ENCODE data around the gene PRR5.
A peak's percentile ranks its signal among the peaks of the same experiment; 100 is the strongest.
"Not testable (repeated sequence)": the region's sequence is repeated elsewhere in the genome, so short reads cannot be mapped to it uniquely, and the experiment has no call there.

Gene PRR5

DNA sequence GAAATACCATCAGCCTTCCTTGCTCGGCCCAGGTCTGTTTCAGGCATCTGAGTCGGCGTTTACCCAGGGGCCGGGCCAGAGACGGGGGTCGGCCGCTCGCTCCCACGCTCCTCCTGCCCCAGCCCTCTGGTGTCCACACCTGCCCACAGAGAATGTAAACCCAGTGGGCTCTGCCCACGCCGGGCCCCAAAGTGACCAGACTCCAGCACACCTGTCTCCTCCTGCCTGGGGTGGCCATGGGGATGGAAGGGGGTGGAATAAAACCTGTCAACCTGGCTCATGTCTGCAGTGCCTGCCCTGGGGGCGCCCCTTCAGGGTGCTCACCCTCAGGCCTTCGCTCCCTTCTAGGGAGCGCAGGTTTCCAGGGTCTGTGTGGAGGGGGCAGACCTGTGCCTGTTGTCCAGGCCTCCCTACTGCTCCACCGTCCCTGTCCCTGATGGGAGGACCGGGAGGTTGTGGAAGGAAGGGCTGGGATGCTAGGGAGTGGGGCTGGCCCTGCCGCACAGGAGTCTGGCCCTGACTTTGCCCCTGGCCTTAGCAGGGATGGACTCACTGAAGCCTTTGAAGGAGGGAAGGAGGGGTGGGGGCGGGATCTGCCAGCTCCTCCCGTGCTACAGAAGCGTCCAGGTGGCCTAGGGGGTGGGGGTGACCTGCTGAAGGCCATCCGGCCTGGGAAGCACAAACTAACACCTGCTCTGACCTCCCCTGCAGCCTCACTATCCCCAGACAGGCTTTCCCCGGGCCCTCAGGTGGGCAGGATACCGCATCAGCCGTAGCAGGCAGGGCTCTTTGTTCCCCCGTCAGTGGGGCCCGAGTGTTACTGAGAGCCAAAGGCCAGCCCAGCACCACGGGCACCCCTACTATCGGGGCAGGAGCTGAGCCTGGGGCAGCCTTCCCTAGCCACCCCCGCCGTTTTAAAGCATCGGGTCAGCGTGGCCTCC, 35.7 kb downstream of the PRR5 start:
- no CpG with 5 or more reads among the region's 32 CpGs for WGBS (ENCODE audit: extremely low coverage, insufficient coverage, low lambda C conversion rate)
- H2AK5ac ChIP-seq (ENCODE audit: low read length): no peak overlapping the region
- H3K27me3 ChIP-seq (ENCODE audit: insufficient read depth, low read length, poor library complexity): no peaks in the 10 kb centered on the region
- no peak overlapping the region for H2BK5ac ChIP-seq (ENCODE audit: low read length)
- H2BK120ac ChIP-seq (ENCODE audit: low read depth, low read length): no peak overlapping the region
- no peak overlapping the region for H3K27ac ChIP-seq (ENCODE audit: low read depth, low read length)
- H3K36me3 ChIP-seq (ENCODE audit: control insufficient read depth, insufficient read depth, low read length): no peaks in the 10 kb centered on the region
- no peak overlapping the region for H3K23ac ChIP-seq (ENCODE audit: low read length)
- H3K18ac ChIP-seq (ENCODE audit: low read length): no peak overlapping the region
- DNase-seq: no peak
- no peaks in the 10 kb centered on the region for H3K79me1 ChIP-seq (ENCODE audit: low read length)
- H3K4ac ChIP-seq (ENCODE audit: low read depth, low read length): no peak overlapping the region
- no peak overlapping the region for H2BK15ac ChIP-seq (replicated peaks; ENCODE audit: low read depth)
- H4K5ac ChIP-seq (ENCODE audit: low read length): no peak overlapping the region
- no peak overlapping the region for H3K4me2 ChIP-seq (ENCODE audit: low read length)
- no peak overlapping the region for H3K9ac ChIP-seq (ENCODE audit: low read length)
- no peak overlapping the region for H3K4me3 ChIP-seq (ENCODE audit: low read length)
- no peaks in the 10 kb centered on the region for H3K4me1 ChIP-seq (ENCODE audit: control insufficient read depth, low read depth, low read length)
- H3K56ac ChIP-seq (ENCODE audit: low read length): peak overlapping the region; percentile 15
- H4K8ac ChIP-seq (ENCODE audit: low read depth, low read length): no peak overlapping the region
- no peaks in the 10 kb centered on the region for H3K79me2 ChIP-seq (ENCODE audit: control insufficient read depth, insufficient read depth, low read length)

DNA sequence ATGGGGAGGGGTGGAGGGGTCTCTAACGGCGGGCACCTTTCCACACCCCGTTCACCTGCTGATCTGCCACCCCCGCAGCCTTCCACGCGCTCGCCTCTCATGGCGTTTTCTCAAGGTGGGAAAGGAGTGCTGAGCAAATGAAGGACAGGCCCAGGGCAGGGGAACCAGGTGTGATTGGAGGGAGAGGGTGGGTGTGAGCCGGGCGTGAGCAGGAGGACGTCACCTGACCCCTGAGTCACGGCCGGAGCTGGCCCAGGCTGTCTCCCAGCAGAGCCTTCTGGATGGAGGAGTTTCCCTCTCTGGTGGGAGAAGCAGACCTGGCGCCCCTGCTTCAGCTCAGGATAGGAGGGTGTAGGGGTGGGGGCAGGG, 36.3 kb downstream of the PRR5 start:
- no peak overlapping the region for H3K9ac ChIP-seq (ENCODE audit: low read length)
- no peak overlapping the region for H3K23ac ChIP-seq (ENCODE audit: low read length)
- H4K5ac ChIP-seq (ENCODE audit: low read length): no peak overlapping the region
- no peak overlapping the region for H3K4ac ChIP-seq (ENCODE audit: low read depth, low read length)
- peak; percentile 69 for DNase-seq
- H3K27ac ChIP-seq (ENCODE audit: low read depth, low read length): no peak overlapping the region
- no peaks in the 10 kb centered on the region for H3K79me2 ChIP-seq (ENCODE audit: control insufficient read depth, insufficient read depth, low read length)
- no peaks in the 10 kb centered on the region for H3K27me3 ChIP-seq (ENCODE audit: insufficient read depth, low read length, poor library complexity)
- no peak overlapping the region for H2BK5ac ChIP-seq (ENCODE audit: low read length)
- no peak overlapping the region for H2BK15ac ChIP-seq (replicated peaks; ENCODE audit: low read depth)
- H3K18ac ChIP-seq (ENCODE audit: low read length): no peak overlapping the region
- H3K79me1 ChIP-seq (ENCODE audit: low read length): no peaks in the 10 kb centered on the region
- H2AK5ac ChIP-seq (ENCODE audit: low read length): no peak overlapping the region
- no peak overlapping the region for H3K56ac ChIP-seq (ENCODE audit: low read length)
- no peak overlapping the region for H3K4me2 ChIP-seq (ENCODE audit: low read length)
- no CpG with 5 or more reads among the region's 14 CpGs for WGBS (ENCODE audit: extremely low coverage, insufficient coverage, low lambda C conversion rate)
- H4K8ac ChIP-seq (ENCODE audit: low read depth, low read length): no peak overlapping the region
- no peaks in the 10 kb centered on the region for H3K4me1 ChIP-seq (ENCODE audit: control insufficient read depth, low read depth, low read length)
- H2BK120ac ChIP-seq (ENCODE audit: low read depth, low read length): no peak overlapping the region
- H3K4me3 ChIP-seq (ENCODE audit: low read length): no peak overlapping the region
- no peaks in the 10 kb centered on the region for H3K36me3 ChIP-seq (ENCODE audit: control insufficient read depth, insufficient read depth, low read length)

DNA sequence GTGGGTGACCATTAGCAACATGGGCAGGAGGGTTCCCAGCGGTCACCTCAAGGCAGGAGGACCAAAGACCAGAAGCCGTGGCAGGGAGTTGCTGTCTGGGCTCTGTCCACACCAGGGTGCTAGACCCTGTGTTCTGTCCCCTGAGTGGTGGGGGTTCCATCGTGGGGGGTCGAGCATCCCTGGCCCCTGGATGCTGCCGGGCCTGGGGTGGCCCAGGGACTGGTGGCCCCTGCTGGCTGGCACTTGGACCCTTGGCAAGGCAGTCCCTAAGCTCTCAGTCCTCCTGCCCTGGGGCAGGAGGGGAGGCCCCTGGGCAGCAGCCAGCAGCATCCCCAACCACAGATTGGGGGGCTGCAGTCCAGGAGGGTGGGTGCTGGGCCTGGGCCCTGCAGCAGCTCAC, 37.0 kb downstream of the PRR5 start:
- Histone ChIP-seq H3K56ac (ENCODE audit: low read length) (no peak overlapping the region), H3K4me3 (ENCODE audit: low read length) (no peak overlapping the region), H3K4me1 (ENCODE audit: control insufficient read depth, low read depth, low read length) (no peaks in the 10 kb centered on the region), H4K8ac (ENCODE audit: low read depth, low read length) (no peak overlapping the region), H2BK5ac (ENCODE audit: low read length) (no peak overlapping the region), H3K4me2 (ENCODE audit: low read length) (no peak overlapping the region), H2AK5ac (ENCODE audit: low read length) (no peak overlapping the region), H2BK120ac (ENCODE audit: low read depth, low read length) (no peak overlapping the region), H3K27me3 (ENCODE audit: insufficient read depth, low read length, poor library complexity) (no peaks in the 10 kb centered on the region), H3K27ac (ENCODE audit: low read depth, low read length) (no peak overlapping the region), H3K9ac (ENCODE audit: low read length) (no peak overlapping the region), H3K36me3 (ENCODE audit: control insufficient read depth, insufficient read depth, low read length) (no peaks in the 10 kb centered on the region), H3K79me2 (ENCODE audit: control insufficient read depth, insufficient read depth, low read length) (no peaks in the 10 kb centered on the region), H3K23ac (ENCODE audit: low read length) (no peak overlapping the region), H3K79me1 (ENCODE audit: low read length) (no peaks in the 10 kb centered on the region), H3K4ac (ENCODE audit: low read depth, low read length) (no peak overlapping the region), H3K18ac (ENCODE audit: low read length) (no peak overlapping the region), H2BK15ac (replicated peaks; ENCODE audit: low read depth) (no peak overlapping the region), H4K5ac (ENCODE audit: low read length) (no peak overlapping the region)
- WGBS (ENCODE audit: extremely low coverage, insufficient coverage, low lambda C conversion rate): no CpG with 5 or more reads among the region's 5 CpGs
- no peak for DNase-seq

DNA sequence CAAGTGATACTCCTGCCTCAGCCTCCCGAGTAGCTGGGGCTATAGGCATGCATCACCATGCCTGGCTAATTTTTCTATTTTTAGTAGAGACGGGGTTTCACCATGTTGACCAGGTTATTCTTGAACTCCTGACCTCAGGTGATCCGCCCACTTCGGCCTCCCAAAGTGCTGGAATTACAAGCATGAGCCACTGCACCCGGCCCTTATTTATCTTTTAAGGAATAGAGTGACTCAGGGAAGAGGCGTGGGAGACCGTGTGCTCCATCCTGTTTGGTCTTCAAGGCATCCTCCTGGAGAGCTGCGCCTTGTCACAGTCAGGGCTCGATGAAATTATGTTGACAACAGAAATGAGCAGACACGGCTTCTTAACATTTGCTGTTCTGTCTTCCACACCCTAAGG, 37.7 kb downstream of the PRR5 start:
- H3K4me2 ChIP-seq (ENCODE audit: low read length); H2AK5ac ChIP-seq (ENCODE audit: low read length); H3K9ac ChIP-seq (ENCODE audit: low read length); H3K79me1 ChIP-seq (ENCODE audit: low read length); H3K4ac ChIP-seq (ENCODE audit: low read depth, low read length); H3K4me3 ChIP-seq (ENCODE audit: low read length); H2BK15ac ChIP-seq (replicated peaks; ENCODE audit: low read depth); H3K4me1 ChIP-seq (ENCODE audit: control insufficient read depth, low read depth, low read length); H3K27me3 ChIP-seq (ENCODE audit: insufficient read depth, low read length, poor library complexity); H2BK120ac ChIP-seq (ENCODE audit: low read depth, low read length); H4K5ac ChIP-seq (ENCODE audit: low read length); H3K18ac ChIP-seq (ENCODE audit: low read length); H3K56ac ChIP-seq (ENCODE audit: low read length); H4K8ac ChIP-seq (ENCODE audit: low read depth, low read length); H3K36me3 ChIP-seq (ENCODE audit: control insufficient read depth, insufficient read depth, low read length); H2BK5ac ChIP-seq (ENCODE audit: low read length); H3K79me2 ChIP-seq (ENCODE audit: control insufficient read depth, insufficient read depth, low read length); H3K27ac ChIP-seq (ENCODE audit: low read depth, low read length); H3K23ac ChIP-seq (ENCODE audit: low read length): not testable (repeated sequence)
- no CpG with 5 or more reads among the region's 10 CpGs for WGBS (ENCODE audit: extremely low coverage, insufficient coverage, low lambda C conversion rate)
- peak; percentile 66 for DNase-seq

DNA sequence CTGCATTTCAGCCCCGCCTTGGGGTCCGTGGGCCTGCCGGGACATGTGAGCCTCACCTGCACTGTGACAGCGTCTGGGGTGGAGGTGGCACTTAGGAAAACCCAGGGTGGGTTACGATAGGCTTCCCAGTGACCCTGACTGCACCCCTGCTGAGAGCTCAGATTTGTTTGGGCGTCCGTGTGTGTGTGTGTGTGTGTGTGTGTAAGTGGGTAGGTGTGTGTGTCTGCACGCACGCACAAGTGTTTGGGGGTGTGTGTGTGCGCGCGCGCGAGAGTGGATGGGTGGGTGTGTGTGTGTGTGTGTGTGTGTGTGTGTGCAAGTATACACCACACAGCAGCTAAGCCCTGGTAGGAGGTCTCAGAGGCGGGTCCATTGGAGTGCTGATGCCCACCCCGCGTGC, 38.3 kb downstream of the PRR5 start:
- Histone ChIP-seq H4K8ac (ENCODE audit: low read depth, low read length) (no peak overlapping the region), H3K4me2 (ENCODE audit: low read length) (no peak overlapping the region), H2BK5ac (ENCODE audit: low read length) (no peak overlapping the region), H2BK120ac (ENCODE audit: low read depth, low read length) (no peak overlapping the region), H3K27me3 (ENCODE audit: insufficient read depth, low read length, poor library complexity) (no peaks in the 10 kb centered on the region), H3K4me3 (ENCODE audit: low read length) (no peak overlapping the region), H3K56ac (ENCODE audit: low read length) (no peak overlapping the region), H3K18ac (ENCODE audit: low read length) (no peak overlapping the region), H4K5ac (ENCODE audit: low read length) (no peak overlapping the region), H3K36me3 (ENCODE audit: control insufficient read depth, insufficient read depth, low read length) (no peaks in the 10 kb centered on the region), H3K23ac (ENCODE audit: low read length) (no peak overlapping the region), H3K4ac (ENCODE audit: low read depth, low read length) (no peak overlapping the region), H3K27ac (ENCODE audit: low read depth, low read length) (no peak overlapping the region), H3K4me1 (ENCODE audit: control insufficient read depth, low read depth, low read length) (no peaks in the 10 kb centered on the region), H2AK5ac (ENCODE audit: low read length) (no peak overlapping the region), H3K79me1 (ENCODE audit: low read length) (no peaks in the 10 kb centered on the region), H2BK15ac (replicated peaks; ENCODE audit: low read depth) (no peak overlapping the region), H3K79me2 (ENCODE audit: control insufficient read depth, insufficient read depth, low read length) (no peaks in the 10 kb centered on the region), H3K9ac (ENCODE audit: low read length) (no peak overlapping the region)
- no CpG with 5 or more reads among the region's 17 CpGs for WGBS (ENCODE audit: extremely low coverage, insufficient coverage, low lambda C conversion rate)
- no peak for DNase-seq

DNA sequence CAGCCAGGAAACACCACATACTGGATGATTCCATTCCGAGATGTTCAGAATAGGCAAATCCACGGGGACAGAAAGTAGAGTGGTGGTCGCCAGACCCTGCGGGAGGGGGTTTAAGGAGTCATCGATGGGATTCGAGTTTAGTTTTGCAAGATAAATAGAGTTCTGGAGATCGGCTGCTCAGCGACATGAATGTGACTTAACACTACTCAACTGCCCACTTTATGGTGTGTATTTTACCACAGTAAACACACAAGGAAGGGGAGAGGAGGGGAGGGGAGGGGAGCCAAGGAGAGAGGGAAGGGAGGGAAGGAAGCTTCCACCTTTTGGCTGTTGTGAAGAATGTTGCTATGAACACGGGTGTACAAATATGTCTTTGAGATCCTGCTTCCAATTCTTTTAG, 39.9 kb downstream of the PRR5 start:
- no peak overlapping the region for H3K4ac ChIP-seq (ENCODE audit: low read depth, low read length)
- no peak for DNase-seq
- no CpG with 5 or more reads among the region's 9 CpGs for WGBS (ENCODE audit: extremely low coverage, insufficient coverage, low lambda C conversion rate)

More for the DNA sequence above, 39.9 kb downstream of the PRR5 start:
- Histone ChIP-seq H3K4me2 (ENCODE audit: low read length) (no peak overlapping the region), H3K18ac (ENCODE audit: low read length) (no peak overlapping the region), H3K79me2 (ENCODE audit: control insufficient read depth, insufficient read depth, low read length) (no peaks in the 10 kb centered on the region), H2BK15ac (replicated peaks; ENCODE audit: low read depth) (no peak overlapping the region), H3K36me3 (ENCODE audit: control insufficient read depth, insufficient read depth, low read length) (no peaks in the 10 kb centered on the region), H3K27ac (ENCODE audit: low read depth, low read length) (no peak overlapping the region), H3K9ac (ENCODE audit: low read length) (no peak overlapping the region), H3K4me3 (ENCODE audit: low read length) (no peak overlapping the region), H2BK5ac (ENCODE audit: low read length) (no peak overlapping the region), H2BK120ac (ENCODE audit: low read depth, low read length) (no peak overlapping the region), H3K56ac (ENCODE audit: low read length) (no peak overlapping the region), H3K23ac (ENCODE audit: low read length) (no peak overlapping the region), H4K8ac (ENCODE audit: low read depth, low read length) (no peak overlapping the region), H3K4me1 (ENCODE audit: control insufficient read depth, low read depth, low read length) (peaks cover 4% of the 10 kb centered on the region), H2AK5ac (ENCODE audit: low read length) (no peak overlapping the region), H4K5ac (ENCODE audit: low read length) (no peak overlapping the region), H3K27me3 (ENCODE audit: insufficient read depth, low read length, poor library complexity) (no peaks in the 10 kb centered on the region), H3K79me1 (ENCODE audit: low read length) (no peaks in the 10 kb centered on the region)
